NCI-H187 treated with DMSO at 0.1 percent for 48 hours (cell line): ENCODE data around the gene CAMK2D.
"Not testable (repeated sequence)": the region's sequence is repeated elsewhere in the genome, so short reads cannot be mapped to it uniquely, and the experiment has no call there.

Source experiments
- DNase-seq: peaks from one replicate; lab custom pipeline; 2025; lab: John Stamatoyannopoulos, UW

Gene CAMK2D

DNA sequence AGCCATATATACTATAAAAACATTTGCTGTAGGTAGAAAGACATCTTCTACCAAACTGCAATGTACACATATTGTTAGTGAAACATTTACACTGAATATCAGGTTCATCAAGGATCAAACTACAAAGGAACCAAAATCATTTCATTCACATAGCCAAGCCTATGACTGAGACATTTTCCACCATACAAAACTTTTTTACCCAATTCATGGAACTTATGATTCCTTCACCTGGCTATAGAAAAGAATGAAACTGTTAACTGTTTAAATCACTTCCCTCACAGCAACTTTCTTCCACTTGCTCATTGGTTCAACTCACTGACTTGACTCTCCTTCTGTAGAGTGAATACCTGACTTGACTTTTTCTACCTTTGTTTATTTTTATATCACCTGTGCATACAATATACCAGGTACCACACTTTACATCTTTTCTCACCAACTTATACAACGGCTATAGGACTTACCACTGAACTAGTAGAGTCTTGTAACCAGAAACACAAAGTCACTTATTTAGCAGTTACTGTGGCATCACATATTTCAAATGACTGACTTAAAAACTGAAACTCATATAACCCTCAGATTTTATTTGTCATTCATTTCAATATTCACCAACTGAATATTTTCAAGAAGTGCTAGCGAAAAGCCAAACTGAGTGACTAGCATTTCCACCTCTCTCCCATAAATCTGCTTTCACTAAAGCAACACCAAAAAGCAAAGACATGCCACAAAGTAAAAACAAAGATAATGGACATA lies 30.9 kb downstream of the CAMK2D start:
- DNase-seq = no peak

DNA sequence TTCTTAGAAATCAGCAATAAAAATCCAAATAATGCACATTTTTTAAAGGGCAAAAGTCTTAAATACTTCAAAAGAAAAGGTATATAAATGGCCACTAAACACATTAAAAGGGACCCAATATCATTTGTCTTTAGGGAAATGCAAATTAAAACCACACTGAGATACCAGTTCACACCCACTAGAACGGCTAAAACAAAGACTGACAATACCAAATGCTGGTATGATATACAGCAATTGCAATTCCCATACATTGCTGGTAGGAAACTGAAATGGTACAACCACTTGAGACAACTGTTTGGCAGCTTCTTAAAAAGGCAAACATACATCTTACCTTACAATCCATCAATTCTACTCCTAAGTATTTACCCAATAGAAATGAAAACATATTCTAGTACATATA lies 33.7 kb downstream of the CAMK2D start:
- DNase-seq = no peak

DNA sequence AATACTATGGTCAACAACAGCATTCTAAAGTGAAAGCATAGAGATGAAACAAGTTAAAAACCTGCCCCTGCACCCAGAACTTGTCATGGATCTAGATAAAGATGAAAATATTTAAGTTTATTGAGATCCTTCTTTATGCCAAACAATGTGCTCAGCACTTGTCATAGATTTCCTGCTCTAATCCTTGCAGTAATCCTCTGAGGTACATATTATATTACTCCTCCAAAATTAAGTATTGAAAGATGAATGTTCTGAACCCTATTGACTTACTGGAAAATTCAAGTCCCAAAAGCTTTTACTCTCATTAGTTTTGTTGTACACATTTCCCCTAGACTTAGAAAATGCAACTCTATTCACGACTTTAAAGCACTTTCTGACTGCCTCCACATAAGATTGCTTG lies 35.6 kb downstream of the CAMK2D start:
- DNase-seq = no peak

DNA sequence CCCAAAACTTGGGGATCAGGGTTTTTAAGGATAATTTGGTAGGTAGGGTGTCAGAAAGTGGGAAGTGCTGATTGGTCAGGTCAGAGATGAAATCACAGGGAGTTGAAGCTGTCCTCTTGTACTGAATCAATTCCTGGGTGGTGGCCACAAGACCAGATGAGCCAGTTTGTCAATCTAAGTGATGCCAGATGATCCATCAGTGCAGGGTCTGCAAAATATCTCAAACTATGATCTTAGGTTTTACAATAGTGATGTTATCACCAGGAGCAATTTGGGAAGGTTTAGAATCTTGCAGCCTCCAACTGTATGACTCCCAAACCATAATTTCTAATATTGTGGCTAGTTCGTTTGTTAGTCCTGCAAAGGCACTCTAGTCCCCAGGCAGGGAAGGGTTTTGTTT lies 43.3 kb downstream of the CAMK2D start:
- DNase-seq = no peak

DNA sequence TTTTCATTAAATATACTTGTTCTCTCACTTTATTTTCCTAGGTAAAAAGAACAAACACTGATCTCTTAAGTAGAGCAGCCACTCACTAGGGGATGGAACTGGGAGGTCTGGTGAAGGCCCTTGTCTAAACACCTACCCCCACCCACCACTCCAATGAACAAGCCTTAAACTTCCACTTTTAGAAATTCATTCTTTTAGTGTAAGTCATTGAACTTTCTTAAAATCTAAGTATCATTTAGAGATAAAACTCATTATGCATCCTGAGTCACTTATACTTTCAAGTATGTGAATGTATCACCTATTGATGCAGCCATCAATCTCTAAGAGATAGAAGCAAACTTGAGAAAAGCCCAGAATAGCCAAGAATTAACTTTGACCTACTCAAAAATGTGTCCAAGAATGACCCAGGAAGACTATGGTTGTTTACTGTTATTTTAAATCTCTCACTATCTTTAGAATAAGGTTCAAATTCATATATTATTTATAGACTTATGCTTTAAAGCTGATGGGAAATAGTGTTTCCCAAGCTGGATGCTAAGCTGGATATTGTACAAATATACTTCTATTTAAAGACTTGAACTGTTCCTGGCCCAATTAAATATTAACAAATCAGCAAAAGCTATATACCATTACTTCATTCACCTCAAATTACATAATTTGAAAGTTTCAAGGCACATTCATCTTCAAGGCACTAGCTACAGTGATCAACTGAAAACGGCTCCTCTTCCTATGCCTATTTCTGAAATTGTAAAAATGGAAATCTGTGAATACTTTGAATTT lies 49.5 kb downstream of the CAMK2D start:
- DNase-seq = no peak

DNA sequence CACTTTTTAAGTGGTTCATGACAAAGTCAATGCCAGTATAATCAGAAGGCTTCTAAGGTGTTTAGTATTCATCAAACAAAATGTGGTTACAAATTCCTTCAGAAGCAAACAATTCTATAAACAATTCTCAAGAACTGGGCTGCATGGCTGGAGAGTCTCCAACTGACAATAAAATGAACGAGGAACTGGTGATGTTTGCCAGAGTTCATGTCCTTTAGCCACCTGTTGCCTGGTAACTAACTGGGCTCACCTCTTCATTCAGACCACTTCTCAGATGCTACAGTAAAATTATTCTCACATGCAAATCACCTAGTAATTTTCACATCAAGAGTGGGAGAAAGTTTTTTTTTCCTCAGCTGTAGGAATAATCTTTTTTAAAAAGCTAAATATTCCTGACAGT lies 53.3 kb downstream of the CAMK2D start:
- DNase-seq = no peak

DNA sequence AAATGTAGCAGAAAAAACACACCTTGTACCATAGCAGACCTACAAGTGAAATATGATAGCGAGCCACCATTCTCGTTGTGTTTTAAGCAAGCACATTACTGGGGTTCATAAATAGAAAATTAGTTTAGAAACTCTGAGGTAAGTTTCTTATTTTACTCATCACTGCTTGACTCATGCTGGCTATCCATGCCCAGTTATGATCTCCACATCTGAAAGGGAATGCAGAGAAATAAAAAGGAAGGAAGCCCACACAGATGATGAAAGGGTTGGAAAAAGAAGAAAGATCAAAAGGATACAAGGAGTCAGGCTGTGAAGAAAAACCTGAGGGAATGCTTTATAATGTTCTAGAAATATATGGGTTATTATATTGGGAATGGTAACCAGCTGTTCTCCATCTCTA lies 54.5 kb downstream of the CAMK2D start:
- no peak for DNase-seq

DNA sequence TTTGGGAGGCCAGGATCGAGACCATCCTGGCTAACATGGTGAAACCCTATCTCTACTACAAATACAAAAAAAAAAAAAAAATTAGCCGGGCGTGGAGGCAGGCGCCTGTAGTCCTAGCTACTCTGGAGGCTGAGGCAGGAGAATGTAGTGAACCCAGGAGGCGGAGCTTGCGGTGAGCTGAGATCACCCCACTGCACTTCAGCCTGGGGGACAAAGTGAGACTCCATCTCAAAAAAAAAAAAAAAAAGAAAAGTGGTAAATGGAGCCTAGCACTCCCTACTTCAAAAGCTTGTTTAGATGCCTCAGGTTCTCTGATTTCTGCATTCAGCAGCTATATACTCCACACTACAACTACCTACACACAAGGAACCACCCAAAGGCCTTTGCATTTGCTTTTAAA lies 56.4 kb downstream of the CAMK2D start:
- DNase-seq = not testable (repeated sequence)

DNA sequence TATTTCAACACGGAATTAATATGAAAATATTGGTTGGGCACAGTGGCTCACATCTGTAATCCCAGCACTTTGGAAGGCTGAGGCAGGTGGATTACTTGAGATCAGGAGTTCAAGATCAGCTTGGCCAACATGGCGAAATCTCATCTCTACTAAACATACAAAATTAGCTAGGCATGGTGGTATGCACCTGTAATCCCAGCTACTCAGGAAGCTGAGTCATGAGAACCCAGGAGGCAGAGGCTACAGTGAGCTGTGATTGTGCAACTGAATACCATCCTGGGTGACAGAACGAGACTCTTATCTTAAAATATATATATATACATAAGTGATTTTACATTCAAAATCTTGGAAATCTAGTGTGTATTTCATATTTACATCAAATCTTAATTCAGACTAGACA lies 58.9 kb downstream of the CAMK2D start:
- DNase-seq = not testable (repeated sequence)

DNA sequence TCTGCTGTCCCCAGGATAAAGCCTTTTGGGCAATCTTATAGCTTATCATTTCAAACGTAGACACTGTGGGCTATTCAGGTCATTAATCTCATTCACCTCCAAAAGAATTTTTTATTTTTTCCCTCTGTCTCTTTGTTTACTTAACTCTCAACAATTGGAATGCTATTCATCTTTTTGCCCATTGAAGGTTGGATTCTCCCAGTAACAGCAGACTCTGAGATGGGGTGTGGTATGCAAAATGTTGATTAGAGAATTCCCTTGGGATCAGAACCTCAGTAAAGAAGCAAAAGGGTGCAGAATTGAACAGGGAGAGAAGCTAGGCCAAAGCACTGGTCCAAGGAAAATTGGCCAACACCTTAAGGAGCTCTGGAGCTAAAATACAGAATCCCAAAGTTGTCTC lies 60.4 kb downstream of the CAMK2D start:
- no peak for DNase-seq

DNA sequence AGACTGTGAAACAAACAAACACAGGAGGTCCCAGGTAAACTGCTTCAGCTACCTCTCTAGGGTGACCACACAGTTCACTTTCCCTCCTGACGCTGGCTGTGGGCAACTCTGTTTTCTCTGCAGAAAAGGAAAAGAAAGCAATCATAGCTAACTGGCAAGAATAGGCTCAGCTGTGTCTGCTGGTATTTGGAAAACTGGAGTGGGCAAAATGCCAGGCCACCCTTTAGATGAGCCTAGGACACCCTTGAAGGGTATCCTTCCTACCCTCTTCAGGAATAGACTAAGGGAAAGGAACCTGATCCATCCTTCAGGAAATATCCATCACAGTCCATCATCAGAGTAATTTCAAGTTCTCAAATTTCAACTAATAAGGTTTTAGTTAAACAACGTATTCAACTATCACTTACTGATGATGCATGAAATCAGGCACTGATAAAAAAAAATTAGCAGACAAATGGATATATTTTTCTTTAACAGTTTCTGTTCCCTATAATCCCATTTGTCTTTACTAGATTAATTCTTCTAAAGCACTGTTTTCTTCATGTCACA lies 60.9 kb downstream of the CAMK2D start:
- DNase-seq = no peak

DNA sequence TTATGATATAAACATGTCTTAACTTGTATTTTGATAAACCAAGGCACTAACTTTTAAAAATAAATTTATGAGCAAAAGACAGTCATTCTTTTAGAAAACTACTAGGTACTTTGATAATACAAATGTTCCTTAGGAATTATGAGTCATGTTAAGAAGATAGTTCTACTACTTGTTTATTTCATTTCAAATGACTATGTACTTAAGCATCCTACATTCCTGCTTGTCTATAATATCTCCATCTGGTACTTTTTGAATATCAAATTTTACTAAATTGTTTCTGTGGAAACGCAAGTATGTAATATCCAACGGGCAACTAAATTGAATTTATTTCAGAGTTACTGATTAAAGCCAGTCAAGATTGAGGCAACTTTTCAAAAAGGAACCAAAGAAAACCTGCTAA lies 61.8 kb downstream of the CAMK2D start:
- DNase-seq = no peak

DNA sequence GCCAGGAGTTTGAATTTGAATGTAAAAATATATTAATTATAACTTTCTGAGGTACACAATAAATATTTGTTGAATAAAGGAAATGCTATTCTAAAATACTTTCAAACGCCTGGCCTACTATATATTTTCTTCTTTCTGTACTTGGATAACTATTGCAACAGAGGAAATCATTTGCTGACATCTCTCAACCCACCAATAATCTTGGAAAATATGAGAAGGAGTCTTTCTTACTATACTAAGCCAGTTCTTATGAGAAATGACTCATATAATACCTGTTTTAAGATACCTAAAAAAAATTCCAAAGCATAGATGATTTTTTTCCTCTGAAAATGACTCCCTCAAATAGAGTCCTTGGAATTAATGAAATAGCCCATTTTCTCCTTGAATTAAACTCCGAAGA lies 64.1 kb downstream of the CAMK2D start:
- no peak for DNase-seq

DNA sequence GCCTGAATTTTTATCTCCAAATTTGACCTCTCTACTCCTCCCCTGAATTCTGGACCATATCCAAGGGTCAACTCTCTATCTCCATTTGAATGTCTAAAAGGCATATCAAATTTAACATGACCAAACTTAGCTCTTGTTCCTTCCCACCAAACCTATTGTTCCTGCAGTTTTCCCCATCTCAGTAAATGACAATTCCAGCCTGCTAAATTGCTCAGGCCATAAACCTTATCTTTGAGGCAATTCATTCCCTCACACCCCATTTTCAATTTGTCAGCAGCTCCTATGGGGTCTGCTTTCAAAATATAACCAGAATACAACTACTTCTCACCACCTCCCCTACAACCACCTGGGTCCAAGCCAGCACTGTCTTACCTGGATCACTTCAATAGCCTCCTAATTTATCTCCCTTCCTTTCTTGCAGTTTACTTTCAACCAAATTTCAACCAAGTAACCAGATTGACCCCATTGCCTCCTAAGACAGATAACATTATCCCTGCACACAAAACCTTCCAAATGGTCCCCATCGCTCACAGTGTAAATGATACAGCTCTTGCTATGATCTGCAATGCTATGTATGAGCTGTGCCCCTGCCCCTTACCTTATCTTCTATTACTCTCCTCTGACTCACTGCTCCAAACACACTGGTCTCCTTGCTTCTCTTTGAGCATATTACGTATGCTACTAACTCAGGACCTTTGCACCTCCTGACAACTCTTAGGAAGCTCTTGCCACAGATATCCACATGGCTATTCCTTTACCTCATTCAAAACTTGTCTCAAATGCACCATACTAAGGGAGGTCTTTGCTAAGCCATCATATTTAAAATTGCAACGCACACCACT lies 66.0 kb downstream of the CAMK2D start:
- no peak for DNase-seq

DNA sequence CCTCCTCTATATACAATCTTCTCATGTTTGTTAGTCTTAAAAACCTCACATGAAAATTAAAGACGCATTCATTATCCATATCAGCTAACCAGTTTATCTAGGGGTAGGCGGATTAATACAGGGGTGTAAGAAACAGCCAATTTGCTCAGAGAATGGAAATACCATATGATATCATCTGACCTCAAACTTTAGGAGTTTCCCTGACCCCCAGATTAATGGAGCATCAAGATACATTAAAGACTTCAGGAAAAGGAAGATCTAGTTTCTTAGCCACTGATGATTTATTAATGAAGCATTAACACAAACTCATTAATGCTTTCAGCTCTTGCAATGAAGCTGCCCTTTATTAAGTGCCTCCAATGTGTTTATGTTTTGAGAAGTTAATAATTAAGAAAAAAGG lies 67.5 kb downstream of the CAMK2D start:
- DNase-seq = no peak

DNA sequence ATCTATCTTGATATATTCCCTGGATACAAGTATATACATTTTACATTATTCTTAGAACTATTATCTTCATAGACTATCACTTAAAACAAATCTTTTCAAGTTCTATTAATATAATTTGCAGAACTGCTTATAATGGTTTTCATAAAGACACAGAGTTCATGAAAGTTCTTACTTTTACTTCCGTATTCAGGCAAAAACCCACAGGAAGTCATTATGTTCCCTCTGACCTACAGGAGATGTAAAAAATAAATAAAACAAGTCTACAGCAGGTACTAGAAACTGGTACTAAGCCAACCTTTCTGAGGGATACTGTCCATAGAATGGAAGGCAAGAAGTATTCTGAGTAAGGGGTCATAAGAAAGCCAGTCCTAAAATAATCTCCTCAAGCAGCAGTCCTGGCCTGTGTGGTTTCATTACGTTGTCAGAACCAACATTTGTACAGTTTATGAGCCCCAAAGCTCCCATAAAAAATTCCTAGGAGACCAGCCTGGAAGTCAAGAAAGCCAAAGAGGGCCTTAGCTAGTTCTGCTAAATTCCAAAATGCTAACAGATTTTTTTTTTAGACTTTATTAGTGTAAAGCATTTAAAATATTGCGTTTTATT lies 68.6 kb downstream of the CAMK2D start:
- no peak for DNase-seq

DNA sequence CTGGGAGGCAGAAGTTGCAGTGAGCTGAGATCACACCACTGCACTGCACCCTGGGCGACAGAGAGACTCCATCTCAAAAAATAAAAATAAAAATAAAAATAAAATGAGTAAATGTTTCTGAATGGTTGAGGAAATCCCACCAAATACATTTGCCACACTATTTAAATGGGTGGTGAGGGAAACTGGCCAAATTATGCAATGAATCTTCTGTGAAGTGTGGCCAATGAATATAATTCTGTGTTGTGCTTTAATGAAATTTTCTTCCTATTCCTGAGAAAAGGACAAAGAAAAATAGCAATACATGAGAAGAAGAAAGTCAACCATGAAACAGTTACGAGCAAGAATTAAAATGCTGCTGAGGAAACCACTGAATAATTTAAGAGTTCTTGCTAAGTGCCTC lies 69.9 kb downstream of the CAMK2D start:
- no peak for DNase-seq

DNA sequence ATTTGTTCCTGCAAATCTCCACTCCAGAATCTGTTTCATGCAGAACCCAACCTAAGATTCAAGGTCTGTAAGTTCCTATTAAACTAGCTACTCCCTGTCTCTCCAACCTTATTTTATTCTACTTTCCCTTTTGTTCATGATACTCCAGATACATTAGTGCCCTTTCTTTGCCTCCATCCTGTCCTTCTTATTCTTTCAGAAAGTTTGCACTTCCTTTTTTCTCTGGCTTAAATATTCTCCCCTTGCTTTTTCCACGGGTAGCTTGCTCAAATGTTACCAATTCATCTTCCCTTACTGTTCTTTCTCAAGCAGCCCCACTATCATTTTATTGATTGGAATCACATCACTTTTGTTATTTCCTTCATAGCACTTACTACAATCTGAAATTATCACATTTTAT lies 72.1 kb downstream of the CAMK2D start:
- DNase-seq = no peak

DNA sequence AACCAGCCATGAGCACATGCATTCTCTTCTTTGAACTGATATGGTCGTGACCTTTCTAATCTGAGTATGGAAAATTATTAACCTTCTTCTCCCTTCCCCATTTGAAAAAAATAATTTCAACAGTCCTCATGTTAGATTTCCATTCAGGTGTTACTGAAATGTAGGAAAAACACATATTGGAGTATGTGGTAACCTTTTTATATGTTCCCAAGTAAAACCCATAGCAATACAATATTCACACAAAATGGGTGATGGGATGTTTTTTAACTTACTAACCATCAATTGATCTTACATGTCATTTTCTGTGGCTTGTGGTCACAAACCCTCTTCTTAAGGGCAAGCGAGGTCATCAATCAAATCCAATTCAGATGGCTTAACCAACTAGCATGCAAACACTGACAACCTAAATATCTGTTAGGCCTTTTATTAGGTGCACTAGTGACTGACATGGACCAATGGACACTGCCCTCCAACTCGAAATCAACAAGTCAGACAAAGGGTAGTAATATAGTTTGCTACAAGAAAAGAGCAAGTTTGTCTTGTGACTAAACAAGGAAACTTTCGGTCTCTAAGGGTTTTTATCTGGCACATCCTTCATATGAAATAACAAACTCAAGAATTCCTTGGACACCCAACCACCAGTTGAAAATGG lies 74.3 kb downstream of the CAMK2D start:
- no peak for DNase-seq

DNA sequence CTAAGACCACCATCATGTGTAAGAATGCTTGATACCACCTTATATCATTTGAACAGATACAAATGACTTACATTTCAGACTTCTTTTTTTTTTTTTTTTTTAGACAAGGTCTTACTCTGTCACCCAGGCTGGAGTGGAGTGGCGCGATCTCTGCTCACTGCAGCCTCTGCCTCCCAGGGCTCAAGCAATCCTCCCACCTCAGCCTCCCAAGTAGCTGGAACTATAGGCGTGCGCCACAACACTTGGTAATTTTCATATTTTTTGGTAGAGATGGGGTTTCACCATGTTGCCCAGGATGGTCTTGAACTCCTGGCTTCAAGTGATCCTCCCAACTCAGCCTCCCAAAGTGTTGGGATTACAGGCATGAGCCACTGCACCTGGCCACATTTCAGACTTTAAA lies 76.4 kb downstream of the CAMK2D start:
- not testable (repeated sequence) for DNase-seq

DNA sequence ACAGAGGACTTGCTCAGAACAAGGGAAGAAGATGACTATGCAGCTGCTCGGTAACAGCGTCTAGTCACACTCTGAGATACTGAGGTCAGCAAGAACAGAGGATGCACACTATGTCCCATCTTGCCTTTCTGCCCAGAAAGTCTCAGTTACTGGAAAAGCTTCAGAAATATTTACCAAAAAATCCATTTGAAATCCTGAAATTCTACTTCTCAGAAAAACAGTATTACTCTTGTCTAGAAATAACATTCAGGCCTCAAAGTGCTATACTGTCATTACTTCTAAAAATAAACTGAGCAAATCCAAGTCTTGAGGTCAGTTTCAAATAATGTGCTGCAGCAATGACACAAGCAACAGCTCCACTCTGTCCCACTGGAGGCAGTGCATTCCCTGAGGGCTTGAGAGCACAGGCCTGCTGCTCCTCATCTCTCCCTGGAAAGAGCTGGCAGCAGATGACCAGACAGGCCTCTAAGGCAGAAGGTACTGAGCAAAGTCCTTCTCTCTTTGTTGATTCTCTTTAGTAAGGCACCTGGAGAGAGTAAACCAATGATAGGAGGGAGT lies 76.9 kb downstream of the CAMK2D start:
- DNase-seq = no peak
